Aorta (tissue), 5 donors: ENCODE measurements around the gene ELF4. TPM values are rescaled to one million over a fixed set of nuclear protein-coding genes. Genes with fewer than 3 reads are reported as not detected.

Experiments used
- ATAC-seq: fragments of 200-7000 bp; cut with Tn5 transposase; one replicate; pipeline ENCODE4 v1.9.1; 2022; ENCODE audit warnings: moderate library complexity; ENCODE audit not compliant: low FRiP score
- DNase-seq, 2 donors: peaks; one replicate each; pipeline ENCODE4 v3.0.0-alpha.2; 2020
- H3K27ac ChIP-seq, 2 donors: one replicate each; pipeline ENCODE4 v1.5.1; 2013; ENCODE audit warnings: low read length in 2 of 2, mild to moderate bottlenecking in 2 of 2, moderate library complexity in 2 of 2, control low read depth in 1 of 2, inconsistent platforms in 1 of 2, low read depth in 1 of 2
- H3K27me3 ChIP-seq, 2 donors: one replicate each; pipeline ENCODE4 v1.6.1; 2013; ENCODE audit warnings: control low read depth in 1 of 2, low read length in 1 of 2, mild to moderate bottlenecking in 1 of 2, moderate library complexity in 1 of 2; ENCODE audit not compliant: insufficient read depth in 2 of 2, control insufficient read depth in 1 of 2
- H3K36me3 ChIP-seq, 2 donors: one replicate each; pipeline ENCODE4 v1.6.1; 2013; ENCODE audit warnings: control low read depth in 1 of 2, low read length in 1 of 2, mild to moderate bottlenecking in 1 of 2; ENCODE audit not compliant: insufficient read depth in 2 of 2, control insufficient read depth in 1 of 2
- H3K4me1 ChIP-seq, 2 donors: one replicate each; pipeline ENCODE4 v1.6.1; 2013; ENCODE audit warnings: low read length in 2 of 2, control low read depth in 1 of 2, mild to moderate bottlenecking in 1 of 2, moderate library complexity in 1 of 2; ENCODE audit not compliant: insufficient read depth in 2 of 2, control insufficient read depth in 1 of 2
- H3K4me3 ChIP-seq, 2 donors: one replicate each; pipeline ENCODE4 v1.5.1; 2013; ENCODE audit warnings: low read length in 2 of 2, control low read depth in 1 of 2, mild to moderate bottlenecking in 1 of 2
- H3K9me3 ChIP-seq: one replicate; pipeline ENCODE4 v1.6.1; 2013; ENCODE audit warnings: mild to moderate bottlenecking, low read length; ENCODE audit not compliant: control insufficient read depth
- WGBS, 2 donors: extraction: QIAGEN DNeasy Blood & Tissue Kit; methylation state at CpG; one replicate each; pipeline ENCODE4 v1.1.7; 2013; 5-methylcytosine and 5-hydroxymethylcytosine counted together
- intact Hi-C, 2 donors: fragments of 100-400 bp; cut with DNase I; formaldehyde crosslinking; loops; one replicate each; pipeline versions ENCODE4 v1.14.2 to v1.15.0; 2022
- polyA plus RNA-seq, 2 donors: library from polyadenylated mRNA; stranded (reverse); fragments of 200-250 nt; gene quantifications; one replicate each; pipeline ENCODE4 v1.2.3, GENCODE V29; 2013
- total RNA-seq, 2 donors: library from RNA; stranded (reverse); fragmentation: NEBNext Ultra II Directional; extraction: Animal tissue kit (Norgen Biotek cat#: 25700); gene quantifications; one replicate each; pipeline ENCODE4 v1.2.1, GENCODE V29; 2021
- donor health status: healthy with polysubstance abuse.
- donor health status: Bipolar disorder and iron deficiency.
- donor health status: DM: no; HTN: no; CAD: no.
- donor health status: DM: no; HTN: no; CAD: no.
- donor health status: DM: yes; HTN: yes; CAD: no.

ELF4 gene
- total and polyA plus RNA-seq, 4 donors, result 3.6 to 20.8 (median 9.5) TPM

GRCh38 chrX:130108647-130109428 is 1.5 kb downstream of the ELF4 start:
- intact Hi-C loops, result no loop called here
- Histone ChIP-seq H3K36me3 (no peaks in the 10 kb centered on the region), H3K27ac (no peak overlapping the region), H3K9me3 (no peaks in the 10 kb centered on the region), H3K4me1 (no peaks in the 10 kb centered on the region), H3K4me3 (no peak overlapping the region), H3K27me3 (no peaks in the 10 kb centered on the region)
- ATAC-seq (peak; percentile 51), DNase-seq (peak in 1 of 2 donors; percentile 80)
- WGBS, 2 donors, result 18 to 44% methylated on average over 9 of the region's 9 CpGs

- no peak for DNase-seq
- 56 to 64% methylated on average over 10 of the region's 10 CpGs for WGBS, 2 donors
- H3K4me1 ChIP-seq, result no peaks in the 10 kb centered on the region
- H3K9me3 ChIP-seq, result no peaks in the 10 kb centered on the region
- H3K27me3 ChIP-seq, result no peaks in the 10 kb centered on the region
- no peak for ATAC-seq
- H3K4me3 ChIP-seq, result no peak overlapping the region
- intact Hi-C loops, result no loop called here
- no peak overlapping the region for H3K27ac ChIP-seq
- H3K36me3 ChIP-seq, result no peaks in the 10 kb centered on the region
These were observed 4.2 kb downstream of the ELF4 start for GRCh38 chrX:130106071-130106470.

GRCh38 chrX:130105244-130105643 is 5.1 kb downstream of the ELF4 start:
- no peaks in the 10 kb centered on the region for H3K4me1 ChIP-seq
- 85 to 88% methylated on average over 3 of the region's 3 CpGs for WGBS, 2 donors
- H3K36me3 ChIP-seq, result no peaks in the 10 kb centered on the region
- intact Hi-C loops, result no loop called here
- H3K27me3 ChIP-seq, result no peaks in the 10 kb centered on the region
- no peaks in the 10 kb centered on the region for H3K9me3 ChIP-seq
- H3K27ac ChIP-seq, result no peak overlapping the region
- no peak overlapping the region for H3K4me3 ChIP-seq
- no peak for DNase-seq
- ATAC-seq, result no peak

GRCh38 chrX:130103605-130104004 is 6.7 kb downstream of the ELF4 start:
- Histone ChIP-seq H3K27ac (no peak overlapping the region), H3K4me3 (no peak overlapping the region), H3K4me1 (no peaks in the 10 kb centered on the region), H3K36me3 (no peaks in the 10 kb centered on the region), H3K9me3 (no peaks in the 10 kb centered on the region), H3K27me3 (no peaks in the 10 kb centered on the region)
- ATAC-seq (no peak), DNase-seq (no peak)
- intact Hi-C loops, result no loop called here
- WGBS, 2 donors, result 74 to 75% methylated on average over 3 of the region's 3 CpGs

- Histone ChIP-seq H3K27me3 (no peaks in the 10 kb centered on the region), H3K9me3 (no peaks in the 10 kb centered on the region), H3K4me1 (no peaks in the 10 kb centered on the region), H3K4me3 (no peak overlapping the region), H3K27ac (no peak overlapping the region), H3K36me3 (no peaks in the 10 kb centered on the region)
- intact Hi-C loops, result no loop called here
- 21 to 41% methylated on average over 5 of the region's 5 CpGs for WGBS, 2 donors
- DNase-seq (peak; percentile 76 to 83), ATAC-seq (peak; percentile 84)
These were observed 10.1 kb downstream of the ELF4 start for GRCh38 chrX:130100180-130100579.

- no peak overlapping the region for H3K4me3 ChIP-seq
- DNase-seq (no peak), ATAC-seq (no peak)
- H3K9me3 ChIP-seq, result no peaks in the 10 kb centered on the region
- WGBS, 2 donors, result 41% methylated on average over 5 of the region's 5 CpGs
- H3K27me3 ChIP-seq, result no peaks in the 10 kb centered on the region
- no peaks in the 10 kb centered on the region for H3K36me3 ChIP-seq
- H3K27ac ChIP-seq, result no peak overlapping the region
- H3K4me1 ChIP-seq, result no peaks in the 10 kb centered on the region
- intact Hi-C loops, result no loop called here
These were observed 12.1 kb downstream of the ELF4 start for GRCh38 chrX:130098210-130098552.

GRCh38 chrX:130097507-130098209 is 12.6 kb downstream of the ELF4 start:
- ATAC-seq (no peak), DNase-seq (no peak)
- intact Hi-C loops, result no loop called here
- H3K27me3 ChIP-seq, result no peaks in the 10 kb centered on the region
- H3K4me1 ChIP-seq, result no peaks in the 10 kb centered on the region
- no peaks in the 10 kb centered on the region for H3K36me3 ChIP-seq
- H3K4me3 ChIP-seq, result no peak overlapping the region
- H3K9me3 ChIP-seq, result no peaks in the 10 kb centered on the region
- H3K27ac ChIP-seq, result no peak overlapping the region
- 43 to 49% methylated on average over 14 of the region's 14 CpGs for WGBS, 2 donors

- 79 to 84% methylated on average over 6 of the region's 6 CpGs for WGBS, 2 donors
- intact Hi-C loops, result no loop called here
- H3K27ac ChIP-seq, result no peak overlapping the region
- no peaks in the 10 kb centered on the region for H3K36me3 ChIP-seq
- H3K4me3 ChIP-seq, result no peak overlapping the region
- no peaks in the 10 kb centered on the region for H3K9me3 ChIP-seq
- no peaks in the 10 kb centered on the region for H3K27me3 ChIP-seq
- DNase-seq (no peak), ATAC-seq (no peak)
- H3K4me1 ChIP-seq, result no peaks in the 10 kb centered on the region
These were observed 14.9 kb downstream of the ELF4 start for GRCh38 chrX:130095249-130096030.
